Stimulated activated CD8-positive, alpha-beta memory T cell treated with anti-CD3 and anti-CD28 coated beads, Interleukin-15, amount 100 ng/mL, for 48 hours (primary cell): ENCODE results near the gene RFXANK.
"Not testable (repeated sequence)": the region's sequence is repeated elsewhere in the genome, so short reads cannot be mapped to it uniquely, and the experiment has no call there.

Source experiments
- DNase-seq, 2 donors: peaks; one replicate each; pipeline ENCODE4 v3.0.0-alpha.2; 2020; ENCODE audit warnings: low read depth in 2 of 2

Gene RFXANK

GRCh38 chr19:19170053-19170872, 21.8 kb upstream of the RFXANK start, which contains the start of gene MEF2B:
Gene MEF2B (minus strand): TSS chr19:19170263. CDS start chr19:19150735, 19,528 bp downstream.
- DNase-seq, result peak; percentile 54 to 72

GRCh38 chr19:19170873-19171672, 21.0 kb upstream of the RFXANK start:
- DNase-seq, result no peak

GRCh38 chr19:19171821-19172532, 20.1 kb upstream of the RFXANK start:
- no peak for DNase-seq

- not testable (repeated sequence) for DNase-seq
Observed at GRCh38 chr19:19173243-19173642, 18.8 kb upstream of the RFXANK start.

- DNase-seq, result no peak
Observed at GRCh38 chr19:19176950-19177349, 15.1 kb upstream of the RFXANK start.

GRCh38 chr19:19179548-19180441, 12.3 kb upstream of the RFXANK start:
- no peak for DNase-seq

- DNase-seq, result no peak
Observed at GRCh38 chr19:19181488-19181998, 10.5 kb upstream of the RFXANK start.

GRCh38 chr19:19185853-19186740, 6.0 kb upstream of the RFXANK start:
- peak; percentile 27 to 34 for DNase-seq

GRCh38 chr19:19186742-19187141, 5.3 kb upstream of the RFXANK start:
- DNase-seq, result no peak

- DNase-seq, result no peak
Observed at GRCh38 chr19:19191768-19192077, 335 bp upstream of the RFXANK start.

GRCh38 chr19:19192910-19193423, 909 bp downstream of the RFXANK start:
- DNase-seq, result no peak

- DNase-seq, result no peak
Observed at GRCh38 chr19:19193926-19194325, 1.9 kb downstream of the RFXANK start.

- DNase-seq, result no peak
Observed at GRCh38 chr19:19201697-19202630, 9.9 kb downstream of the RFXANK start.

- DNase-seq, result no peak
Observed at GRCh38 chr19:19202707-19203011, 10.6 kb downstream of the RFXANK start.

GRCh38 chr19:19203012-19203856, 11.2 kb downstream of the RFXANK start, which contains the start of gene NR2C2AP:
Gene NR2C2AP (minus strand): TSS chr19:19203414. CDS start chr19:19203060, 354 bp downstream.
- DNase-seq, result peak; percentile 87 to 88

- no peak for DNase-seq
Observed at GRCh38 chr19:19204181-19204580, 12.1 kb downstream of the RFXANK start.
